Measurements from ENCODE around the gene GLI1.
"Not testable (repeated sequence)": the region's sequence is repeated elsewhere in the genome, so short reads cannot be mapped to it uniquely, and the experiment has no call there.

GLI1 gene

GRCh38 chr12:57459750-57460467, at the start of gene GLI1:
TSS of gene GLI1 (plus strand) at chr12:57459785. CDS start at chr12:57463692, 3,907 bp downstream.
- DNase-seq: no peak

- no peak for DNase-seq
Measured at GRCh38 chr12:57410534-57410933, 49.1 kb upstream of the GLI1 start.

DNA sequence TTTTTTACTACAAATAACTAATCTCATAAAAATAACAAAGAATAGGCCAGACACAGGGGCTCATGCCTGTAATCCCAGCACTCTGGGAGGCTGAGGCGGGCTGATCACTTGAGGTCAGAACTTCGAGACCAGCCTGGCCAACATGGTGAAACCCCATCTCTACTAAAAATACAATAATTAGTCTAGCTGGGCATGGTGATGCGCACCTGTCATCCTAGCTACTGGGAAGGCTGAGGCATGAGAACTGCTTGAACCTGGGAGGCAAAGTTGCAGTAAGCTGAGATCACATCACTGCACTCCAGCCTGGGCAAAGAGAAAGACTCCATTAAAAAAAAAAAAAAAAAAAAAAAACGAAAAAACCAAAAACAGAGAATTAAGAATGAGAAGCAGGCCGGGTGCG, 45.4 kb upstream of the GLI1 start:
- DNase-seq: not testable (repeated sequence)

DNA sequence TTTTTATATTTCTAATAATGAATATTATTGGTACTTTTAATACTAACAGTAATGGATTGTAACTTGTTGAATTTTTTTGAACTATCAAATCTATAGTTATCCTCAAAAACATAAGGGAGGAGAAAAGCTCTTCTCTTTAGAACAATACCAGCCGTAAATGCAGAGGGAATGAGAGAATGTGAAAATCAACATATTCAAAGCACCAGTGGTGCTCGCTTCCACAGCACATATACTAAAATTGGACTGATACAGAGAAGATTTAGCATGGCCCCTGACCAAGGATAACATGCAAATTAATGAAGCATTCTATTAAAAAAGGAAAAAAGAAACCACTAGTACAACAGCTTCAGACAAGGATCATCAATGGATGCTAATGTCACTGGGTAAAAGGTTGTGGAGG, 44.5 kb upstream of the GLI1 start:
- DNase-seq: no peak

GRCh38 chr12:57416039-57416996, 43.3 kb upstream of the GLI1 start:
- no peak for DNase-seq

DNA sequence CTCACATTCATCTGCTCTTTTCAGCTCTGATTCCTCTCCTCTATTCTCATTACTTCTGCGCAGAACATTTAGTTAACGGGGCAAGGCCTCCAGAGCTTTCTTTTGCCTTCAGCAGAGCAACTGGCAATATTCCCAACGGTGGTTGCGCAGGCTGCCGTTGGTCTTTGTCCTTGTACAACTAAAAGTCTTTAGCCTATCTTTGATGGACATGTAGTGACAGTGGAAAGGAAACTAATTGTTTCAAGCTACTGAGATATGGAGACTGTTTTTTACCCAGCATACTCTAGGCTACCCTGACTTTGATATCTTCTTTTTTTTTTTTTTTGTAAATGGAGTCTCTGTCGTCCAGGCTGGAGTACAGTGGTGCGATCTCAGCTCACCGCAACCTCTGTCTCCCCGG, 41.3 kb upstream of the GLI1 start:
- no peak for DNase-seq

DNA sequence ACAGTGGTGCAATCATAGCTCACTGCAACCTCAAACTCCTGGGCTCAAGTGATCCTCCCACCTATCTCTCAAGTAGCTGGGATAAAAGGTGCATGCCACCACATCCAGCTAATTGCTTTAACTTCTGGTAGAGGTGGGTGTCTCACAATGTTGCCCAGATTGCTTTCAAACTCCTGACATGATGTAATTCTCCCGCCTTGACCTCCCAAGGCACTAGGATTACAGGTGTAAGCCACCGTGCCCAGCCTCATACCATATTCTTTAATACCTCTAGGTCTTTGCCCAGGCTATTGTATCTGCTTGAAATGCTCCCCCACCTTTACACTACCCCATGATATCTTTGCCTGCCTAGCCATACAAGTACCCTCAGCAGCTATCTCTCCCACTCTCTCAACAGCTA, 40.1 kb upstream of the GLI1 start:
- no peak for DNase-seq

DNA sequence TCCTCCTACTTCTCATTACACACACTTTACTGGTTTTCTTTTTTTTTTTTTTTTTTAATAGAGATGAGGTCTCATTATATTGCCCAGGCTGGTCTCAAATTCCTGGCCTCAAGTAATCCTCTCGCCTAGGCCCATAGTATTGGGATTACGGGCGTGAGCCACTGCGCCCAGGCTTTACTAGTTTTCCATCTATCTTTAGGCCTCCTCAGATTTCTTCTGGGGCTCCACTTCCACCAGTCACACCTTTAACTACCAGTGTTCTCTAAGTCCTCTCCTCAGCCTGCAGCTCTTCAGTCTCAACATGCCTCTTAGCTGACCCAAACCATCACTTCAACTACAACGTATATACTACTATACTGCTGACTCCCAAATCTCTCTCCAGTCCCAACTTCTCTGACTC, 39.1 kb upstream of the GLI1 start:
- no peak for DNase-seq

DNA sequence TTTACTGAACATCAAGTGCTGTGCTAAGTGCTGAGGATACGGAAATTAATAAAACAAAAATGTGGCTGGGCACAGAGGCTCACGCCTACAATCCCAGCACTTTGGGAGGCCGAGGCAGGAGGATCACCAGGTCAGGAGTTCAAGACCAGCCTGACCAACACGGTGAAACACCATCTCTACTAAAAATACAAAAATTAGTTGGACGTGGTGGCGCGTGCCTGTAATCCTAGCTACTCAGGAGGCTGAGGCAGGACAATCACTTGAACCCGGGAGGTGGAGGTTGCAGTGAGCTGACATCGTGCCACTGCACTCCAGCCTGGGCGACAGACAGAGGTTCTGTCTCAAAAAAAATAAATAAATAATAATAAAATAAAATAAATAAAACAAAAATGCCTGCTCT, 32.6 kb upstream of the GLI1 start:
- DNase-seq: not testable (repeated sequence)

- no peak for DNase-seq
Measured at GRCh38 chr12:57428965-57429364, 30.6 kb upstream of the GLI1 start.

GRCh38 chr12:57429473-57430111, 30.0 kb upstream of the GLI1 start:
- DNase-seq: peak in 1 of 2 experiments; percentile 17

GRCh38 chr12:57430112-57430930, 29.3 kb upstream of the GLI1 start:
- peak in 1 of 2 experiments; percentile 82 for DNase-seq

DNA sequence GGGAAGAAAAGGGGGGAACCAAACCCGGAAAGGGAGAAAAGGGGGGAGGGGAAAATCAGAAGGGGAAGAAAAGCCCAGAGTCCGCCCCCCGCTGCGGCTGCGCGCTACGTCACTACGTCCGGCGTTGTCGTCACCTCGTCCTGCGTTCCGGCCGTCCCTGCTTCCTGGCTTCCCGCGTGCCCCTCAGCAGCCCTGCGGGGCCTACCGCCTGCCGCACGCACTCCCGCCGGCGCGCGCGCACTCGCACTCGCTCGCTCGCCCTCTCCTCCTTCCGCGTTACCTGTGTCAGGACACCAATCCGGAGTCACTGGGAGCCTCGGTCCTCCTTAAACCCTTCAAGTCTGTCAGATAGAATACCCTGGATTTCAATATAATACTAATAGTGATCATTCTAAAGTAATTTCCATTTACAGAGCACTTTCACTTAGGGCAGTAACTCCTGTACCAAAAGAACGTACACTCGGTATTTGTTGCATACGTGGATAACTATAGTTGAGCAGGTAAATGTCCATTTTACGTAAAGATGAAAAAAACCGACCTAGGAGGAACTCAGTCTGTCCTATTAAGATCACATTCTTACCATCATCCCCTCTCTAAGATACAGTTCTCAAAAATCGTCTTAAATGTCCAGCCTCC, 28.5 kb upstream of the GLI1 start, which contains the start of gene R3HDM2:
R3HDM2 (minus strand) TSS at position 113 of the 636 bp plus-strand sequence. CDS start 120,615 bp downstream, outside the sequence.
- DNase-seq: peak; percentile 96 to 97

DNA sequence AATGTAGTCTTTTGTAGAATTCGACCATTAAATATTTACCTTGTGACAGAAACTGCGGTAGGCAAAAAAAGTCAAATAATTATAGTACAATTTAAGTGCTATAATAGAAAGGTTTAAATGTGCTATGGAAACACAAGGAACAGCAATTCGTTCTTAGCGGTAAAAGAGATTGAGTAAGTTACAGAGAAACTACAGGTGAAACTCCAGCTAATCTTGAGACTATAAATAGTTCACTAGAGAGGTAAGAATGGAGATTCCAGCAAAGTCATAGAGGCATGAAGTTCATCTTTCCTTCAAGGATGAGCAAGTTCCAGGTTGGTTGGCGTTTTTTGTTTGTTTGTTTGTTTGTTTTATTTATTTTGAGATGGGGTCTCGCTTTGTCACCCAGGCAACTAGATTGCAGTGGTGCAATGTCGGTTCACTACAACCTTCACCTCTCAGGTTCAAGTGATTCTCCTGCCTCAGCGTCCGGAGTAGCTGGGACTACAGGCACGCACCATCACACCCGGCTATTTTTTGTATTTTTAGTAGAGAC, 27.9 kb upstream of the GLI1 start:
- no peak for DNase-seq

DNA sequence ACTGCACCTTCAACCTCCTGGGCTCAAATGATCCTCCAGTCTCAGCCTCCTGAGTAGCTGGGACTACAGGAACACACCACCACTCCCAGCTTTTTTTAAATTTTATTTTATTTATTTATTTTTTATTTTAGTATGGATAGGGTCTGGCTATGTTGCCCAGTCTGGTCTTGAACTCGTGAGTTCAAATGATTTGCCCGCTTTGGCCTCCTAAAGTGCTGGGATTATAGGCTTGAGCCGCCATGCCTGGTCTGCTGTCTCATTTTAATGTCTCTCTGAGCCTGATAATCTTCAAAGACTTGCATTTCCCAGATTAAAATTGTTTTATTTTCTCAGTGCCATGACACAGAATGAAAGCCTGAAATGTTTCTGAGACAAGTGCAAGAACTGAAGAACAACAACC, 26.2 kb upstream of the GLI1 start:
- DNase-seq: no peak

DNA sequence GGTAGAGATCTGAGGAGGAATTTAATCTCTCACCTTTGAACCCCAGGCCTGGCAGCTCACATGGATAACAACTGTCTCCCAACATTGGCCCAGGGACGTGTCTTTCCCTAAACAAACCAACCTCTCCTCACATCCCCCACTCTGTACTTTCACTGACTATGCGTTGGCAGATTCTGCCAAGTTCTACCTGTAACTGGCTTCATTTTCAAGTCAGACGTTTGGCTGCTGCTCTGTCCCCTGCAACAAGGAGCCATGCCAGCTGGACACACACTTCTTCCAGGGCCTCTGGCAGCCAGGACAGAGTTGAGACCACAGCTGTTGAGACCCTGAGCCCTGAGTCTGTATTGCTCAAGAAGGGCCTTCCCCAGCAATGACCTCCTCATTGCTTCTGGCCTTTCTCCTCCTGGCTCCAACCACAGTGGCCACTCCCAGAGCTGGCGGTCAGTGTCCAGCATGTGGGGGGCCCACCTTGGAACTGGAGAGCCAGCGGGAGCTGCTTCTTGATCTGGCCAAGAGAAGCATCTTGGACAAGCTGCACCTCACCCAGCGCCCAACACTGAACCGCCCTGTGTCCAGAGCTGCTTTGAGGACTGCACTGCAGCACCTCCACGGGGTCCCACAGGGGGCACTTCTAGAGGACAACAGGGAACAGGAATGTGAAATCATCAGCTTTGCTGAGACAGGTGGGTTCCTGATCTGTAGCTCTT, 24.9 kb upstream of the GLI1 start, which contains the start of gene INHBC:
INHBC (plus strand) TSS at position 268 of the 707 bp plus-strand sequence; CDS start at position 371, 103 bp downstream.
- no peak for DNase-seq

GRCh38 chr12:57435293-57435692, 24.3 kb upstream of the GLI1 start:
- no peak for DNase-seq

GRCh38 chr12:57438400-57438799, 21.2 kb upstream of the GLI1 start:
- DNase-seq: no peak

GRCh38 chr12:57439762-57440266, 19.8 kb upstream of the GLI1 start:
- no peak for DNase-seq

- DNase-seq: not testable (repeated sequence)
Measured at GRCh38 chr12:57441393-57441792, 18.2 kb upstream of the GLI1 start.
